AML-193 (cell line): ENCODE measurements around the gene CHST1.

Source experiments
- DNase-seq, 2 experiments: peaks; one replicate each; lab custom pipeline; 2025; lab: John Stamatoyannopoulos, UW

CHST1 gene

GRCh38 chr11:45659818-45660160, 5.6 kb downstream of the CHST1 start:
- no peak for DNase-seq

GRCh38 chr11:45659031-45659817, 6.2 kb downstream of the CHST1 start:
- DNase-seq, result no peak

GRCh38 chr11:45658292-45658991, 7.0 kb downstream of the CHST1 start:
- no peak for DNase-seq

GRCh38 chr11:45657496-45658260, 7.7 kb downstream of the CHST1 start:
- DNase-seq, result no peak

GRCh38 chr11:45655831-45656230, 9.6 kb downstream of the CHST1 start:
- DNase-seq, result no peak

- peak; percentile 14 to 32 for DNase-seq
Measured at GRCh38 chr11:45655347-45655756, 10.1 kb downstream of the CHST1 start.

- DNase-seq, result no peak
Measured at GRCh38 chr11:45655012-45655283, 10.5 kb downstream of the CHST1 start.

DNA sequence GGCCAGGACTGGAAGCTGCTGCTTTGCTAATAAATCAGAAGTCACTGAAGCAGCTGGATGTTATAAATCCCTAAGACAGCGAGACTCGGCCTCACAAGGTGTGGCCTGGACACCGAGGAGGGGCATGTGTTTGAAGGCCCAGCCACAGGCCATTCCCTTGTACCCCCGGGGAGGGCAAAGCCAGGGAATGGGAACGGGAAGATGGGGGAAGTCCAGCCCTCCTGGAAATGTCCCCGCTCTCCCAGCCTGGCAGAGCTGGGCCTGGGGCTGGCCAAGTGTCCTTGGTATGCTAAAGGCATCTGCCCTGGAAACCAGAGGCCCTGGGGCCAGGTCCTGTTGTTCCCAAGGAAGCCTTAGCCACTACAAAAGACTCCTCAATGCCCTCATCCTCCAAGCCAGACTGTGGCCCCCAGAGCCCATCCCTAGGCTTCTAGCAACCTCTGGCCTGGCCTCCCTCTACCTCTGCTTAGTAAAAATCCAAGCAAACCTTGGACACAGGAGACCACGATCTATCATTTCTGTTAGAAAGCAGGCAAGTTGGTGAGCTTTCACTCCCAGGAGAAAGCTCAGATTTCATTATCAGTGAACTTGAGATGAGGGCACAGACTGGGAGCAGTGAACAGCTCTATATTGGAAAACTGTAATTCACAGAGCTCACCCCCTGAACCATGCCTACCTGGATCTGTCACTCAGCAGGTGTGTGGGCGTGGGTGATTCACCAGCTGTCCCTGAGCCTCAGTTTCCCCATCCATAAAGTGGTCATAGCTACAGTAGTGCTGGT, 11.0 kb downstream of the CHST1 start:
- DNase-seq, result no peak

DNA sequence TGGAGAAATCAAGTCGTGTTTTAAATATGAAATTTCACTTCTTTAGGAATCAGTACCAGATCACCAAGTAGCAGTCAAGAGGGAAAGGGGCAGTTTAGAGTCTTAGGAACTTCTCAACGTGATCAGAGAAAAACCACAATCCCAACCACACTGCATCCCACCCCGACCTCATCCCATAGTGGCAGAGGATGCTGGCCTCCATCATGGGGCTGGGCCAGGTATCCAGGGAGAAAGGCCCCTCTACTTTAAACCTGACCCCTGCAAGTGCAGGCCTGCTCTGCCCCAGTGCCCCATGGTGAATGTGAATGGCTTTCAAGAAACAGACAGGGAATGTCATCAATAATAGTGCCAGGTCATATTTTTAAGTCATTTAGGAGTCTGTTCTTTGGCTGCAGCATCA, 12.1 kb downstream of the CHST1 start:
- no peak for DNase-seq

- DNase-seq, result no peak
Measured at GRCh38 chr11:45652781-45653180, 12.6 kb downstream of the CHST1 start.

DNA sequence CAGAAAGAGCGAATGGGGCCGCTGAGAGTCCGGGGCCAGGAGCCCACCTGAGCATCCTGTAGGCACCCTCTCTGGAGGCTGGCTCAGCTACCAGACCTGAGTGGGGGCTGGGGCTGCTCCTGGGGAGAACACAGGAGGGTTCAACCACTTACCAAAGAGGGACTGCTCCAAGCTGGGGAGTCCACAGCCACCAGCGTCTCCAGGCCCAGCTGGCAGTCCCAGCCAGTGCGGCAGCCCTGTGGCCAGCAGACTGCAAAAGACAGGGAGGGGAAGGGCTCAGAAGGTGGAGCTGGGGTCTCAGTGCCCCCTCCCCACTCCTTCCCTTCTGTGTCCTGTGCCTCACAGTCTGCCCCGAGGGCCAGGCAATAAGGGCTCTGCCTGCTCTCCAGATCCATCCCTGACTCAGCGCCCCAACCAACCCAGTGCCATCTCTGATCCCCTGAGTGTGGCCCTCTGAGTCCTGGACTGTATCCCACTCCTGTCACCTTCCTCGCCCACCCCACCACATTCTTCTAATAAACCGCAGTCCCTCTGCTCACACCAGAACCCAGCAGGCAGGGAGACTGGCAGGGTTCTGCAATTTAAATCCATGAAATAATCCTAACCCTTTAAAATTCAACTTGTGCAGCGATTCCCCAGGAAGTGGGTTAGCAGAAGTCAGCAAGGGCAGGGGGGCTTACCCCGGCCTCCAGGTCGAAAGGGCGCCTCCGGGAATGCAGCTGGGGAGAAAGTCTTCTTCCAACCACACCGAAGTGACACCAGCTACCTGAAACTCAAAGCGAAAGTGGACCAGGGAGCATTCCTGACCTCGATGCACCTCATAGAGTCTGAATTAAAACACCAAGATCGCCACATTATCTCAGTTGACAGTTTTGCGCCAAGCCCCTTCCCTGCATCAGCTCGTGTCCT, 13.3 kb downstream of the CHST1 start:
- no peak for DNase-seq

DNA sequence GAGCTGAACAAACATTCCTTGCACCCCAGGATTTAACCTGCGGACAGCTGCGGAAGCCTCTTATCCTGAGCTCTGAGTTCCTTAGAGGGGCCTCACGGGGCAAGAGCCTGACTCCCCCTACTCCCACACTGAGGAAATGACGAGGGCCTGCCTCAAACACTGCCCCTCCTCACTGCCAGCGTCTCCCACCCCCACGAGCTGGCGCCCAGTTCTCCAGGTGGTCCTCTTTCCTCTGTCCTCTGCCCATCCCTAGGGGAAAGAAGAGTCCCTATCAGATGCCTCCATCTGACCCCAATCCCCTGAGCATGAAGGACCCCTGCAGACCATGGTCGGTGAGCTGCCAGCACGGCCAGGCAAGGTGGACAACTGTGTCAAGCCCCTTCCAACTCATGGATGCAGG, 14.3 kb downstream of the CHST1 start:
- DNase-seq, result no peak

GRCh38 chr11:45650166-45651095, 15.0 kb downstream of the CHST1 start:
- DNase-seq, result no peak

- DNase-seq, result no peak
Measured at GRCh38 chr11:45649544-45650165, 15.8 kb downstream of the CHST1 start.

DNA sequence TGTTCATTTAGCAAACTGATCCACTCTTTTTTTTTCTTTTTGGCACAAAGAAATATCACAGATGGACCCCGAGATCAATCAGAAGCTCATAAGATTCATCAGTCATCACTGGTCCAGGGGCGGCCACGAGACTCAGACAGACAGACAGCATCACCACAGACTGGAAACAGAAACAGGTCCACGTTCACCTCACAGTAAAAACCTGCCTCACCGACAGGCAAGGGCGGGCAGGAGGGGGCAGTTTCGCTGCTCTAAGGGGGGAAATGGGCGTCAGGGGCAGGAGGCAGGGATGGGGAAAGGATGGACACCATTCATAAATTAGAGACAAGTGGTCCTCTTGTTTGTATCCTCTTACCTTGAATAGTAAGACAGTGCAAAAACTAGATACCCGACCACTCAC, 16.5 kb downstream of the CHST1 start:
- DNase-seq, result no peak

GRCh38 chr11:45647786-45648185, 17.6 kb downstream of the CHST1 start:
- DNase-seq, result no peak

GRCh38 chr11:45647329-45647728, 18.1 kb downstream of the CHST1 start:
- no peak for DNase-seq

GRCh38 chr11:45646275-45646927, 19.0 kb downstream of the CHST1 start:
- DNase-seq, result no peak
